Upper lobe of left lung (tissue), 6 donors: ENCODE data around the gene RPL7L1. TPM values are rescaled to one million over a fixed set of nuclear protein-coding genes. Genes with fewer than 3 reads are reported as not detected.
"Not testable (repeated sequence)": the region's sequence is repeated elsewhere in the genome, so short reads cannot be mapped to it uniquely, and the experiment has no call there.

Experiments
- ATAC-seq, 2 donors: fragments of 200-7000 bp; cut with Tn5 transposase; one replicate each; pipeline ENCODE4 v1.9.1; 2022; ENCODE audit warnings: mild to moderate bottlenecking in 2 of 2, moderate library complexity in 2 of 2; ENCODE audit not compliant: low FRiP score in 2 of 2
- DNase-seq, 2 donors: peaks; one replicate each; pipeline ENCODE4 v3.0.0-alpha.2; 2019 to 2020
- H3K27ac ChIP-seq, 4 donors: fragments of 200-600 bp; sonication (generic); one replicate each; pipeline ENCODE4 v1.5.1; 2016 to 2019
- H3K27me3 ChIP-seq, 4 donors: fragments of 200-600 bp; sonication (generic); one replicate each; pipeline ENCODE4 v1.5.1; 2017 to 2019
- H3K36me3 ChIP-seq, 4 donors: fragments of 200-600 bp; sonication (generic); one replicate each; pipeline ENCODE4 v1.5.1; 2016 to 2019
- H3K4me1 ChIP-seq, 4 donors: fragments of 200-600 bp; sonication (generic); one replicate each; pipeline ENCODE4 v1.5.1; 2018 to 2019
- H3K4me3 ChIP-seq, 4 donors: fragments of 200-600 bp; sonication (generic); one replicate each; pipeline ENCODE4 v1.5.1; 2017 to 2019; ENCODE audit warnings: mild to moderate bottlenecking in 2 of 4, moderate library complexity in 1 of 4
- H3K9me3 ChIP-seq, 4 donors: fragments of 200-600 bp; sonication (generic); one replicate each; pipeline ENCODE4 v1.5.1; 2018 to 2019
- EP300 ChIP-seq, 4 donors: sonication (generic); formaldehyde crosslinking; IDR thresholded peaks; one replicate each; pipeline ENCODE4 v1.5.1; 2017; ENCODE audit warnings: antibody characterized with exemption in 4 of 4, control low read depth in 2 of 4
- POLR2A ChIP-seq, 4 donors: fragments of 450-650 bp; IDR thresholded peaks; one replicate each; pipeline ENCODE4 v1.5.1; 2016 to 2017; ENCODE audit warnings: antibody characterized with exemption in 4 of 4, mild to moderate bottlenecking in 2 of 4
- POLR2AphosphoS5 ChIP-seq, 2 donors: sonication (generic); formaldehyde crosslinking; IDR thresholded peaks; one replicate each; pipeline ENCODE4 v1.5.1; 2017; ENCODE audit warnings: antibody characterized with exemption in 2 of 2
- WGBS, 2 donors: methylation state at CpG; one replicate each; pipeline ENCODE4 v1.1.5; 2017 to 2018; 5-methylcytosine and 5-hydroxymethylcytosine counted together
- total RNA-seq, 6 donors: library from RNA; depleted of rRNA in 4 of 6; stranded (reverse); fragments of >200 nt in 4 of 6; gene quantifications; one replicate each; pipeline versions ENCODE4 v1.1.0 to v1.2.1, GENCODE V29; 2016 to 2021
- TF ChIP-seq, protein P1 (sequence below), 6 experiments: fragments of 450-650 bp in 4 of 6; fragments of 200-600 bp in 2 of 6; sonication (generic) in 2 of 6; IDR thresholded peaks; one replicate each; pipeline ENCODE4 v1.5.1; 2016 to 2019; ENCODE audit warnings: antibody characterized with exemption in 6 of 6
- donor health status: DM: no; HTN: no; CAD: no; lungs with moderate emphysema.
- donor health status: DM: no; HTN: yes; CAD: no; lungs with severe emphysema.

The RPL7L1 gene
- total RNA-seq, 6 donors from 2014 or later: 41.7 to 81.5 (median 58.2) TPM

- peak overlapping the region; percentile 87 to 96 (median 94) for H3K27ac ChIP-seq
- H3K9me3 ChIP-seq: no peaks in the 10 kb centered on the region
- peak overlapping the region; percentile 79 to 97 (median 91) for H3K4me3 ChIP-seq
- peaks cover 6 to 26% (median 13%) of the 10 kb centered on the region in 4 donors for H3K36me3 ChIP-seq
- peak; percentile 99 to 100 for ATAC-seq
- WGBS, 2 donors: 0% methylated on average over 3 to 51 of the region's 63 CpGs
- TF ChIP-seq POLR2A (IDR thresholded peaks at IDR 0.05) (peak in 3 of 4 donors; percentile 25 to 88 (median 85)), POLR2AphosphoS5 (IDR thresholded peaks at IDR 0.05) (peak; percentile 86 to 94), EP300 (IDR thresholded peaks at IDR 0.05) (no peak)
- TF ChIP-seq, protein P1, sequence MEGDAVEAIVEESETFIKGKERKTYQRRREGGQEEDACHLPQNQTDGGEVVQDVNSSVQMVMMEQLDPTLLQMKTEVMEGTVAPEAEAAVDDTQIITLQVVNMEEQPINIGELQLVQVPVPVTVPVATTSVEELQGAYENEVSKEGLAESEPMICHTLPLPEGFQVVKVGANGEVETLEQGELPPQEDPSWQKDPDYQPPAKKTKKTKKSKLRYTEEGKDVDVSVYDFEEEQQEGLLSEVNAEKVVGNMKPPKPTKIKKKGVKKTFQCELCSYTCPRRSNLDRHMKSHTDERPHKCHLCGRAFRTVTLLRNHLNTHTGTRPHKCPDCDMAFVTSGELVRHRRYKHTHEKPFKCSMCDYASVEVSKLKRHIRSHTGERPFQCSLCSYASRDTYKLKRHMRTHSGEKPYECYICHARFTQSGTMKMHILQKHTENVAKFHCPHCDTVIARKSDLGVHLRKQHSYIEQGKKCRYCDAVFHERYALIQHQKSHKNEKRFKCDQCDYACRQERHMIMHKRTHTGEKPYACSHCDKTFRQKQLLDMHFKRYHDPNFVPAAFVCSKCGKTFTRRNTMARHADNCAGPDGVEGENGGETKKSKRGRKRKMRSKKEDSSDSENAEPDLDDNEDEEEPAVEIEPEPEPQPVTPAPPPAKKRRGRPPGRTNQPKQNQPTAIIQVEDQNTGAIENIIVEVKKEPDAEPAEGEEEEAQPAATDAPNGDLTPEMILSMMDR (IDR thresholded peaks at IDR 0.05): peak in 3 of 6 experiments; percentile 15 to 22 (median 20)
- DNase-seq: peak; percentile 91 to 94
- no peaks in the 10 kb centered on the region for H3K27me3 ChIP-seq
- H3K4me1 ChIP-seq: peaks cover 6 to 19% (median 13%) of the 10 kb centered on the region in 4 donors
These were observed 11.1 kb downstream of the RPL7L1 start for GRCh38 chr6:42890311-42891198.

- no peaks in the 10 kb centered on the region for H3K9me3 ChIP-seq
- WGBS, 2 donors: 52 to 58% methylated on average over 17 of the region's 17 CpGs
- TF ChIP-seq POLR2AphosphoS5 (IDR thresholded peaks at IDR 0.05) (no peak), POLR2A (IDR thresholded peaks at IDR 0.05) (no peak), EP300 (IDR thresholded peaks at IDR 0.05) (no peak)
- TF ChIP-seq, protein P1 (IDR thresholded peaks at IDR 0.05): no peak
- peak overlapping the region; percentile 79 to 97 (median 91) for H3K4me3 ChIP-seq
- peak overlapping the region; percentile 87 to 96 (median 94) for H3K27ac ChIP-seq
- H3K4me1 ChIP-seq: peaks cover 6 to 19% (median 13%) of the 10 kb centered on the region in 4 donors
- H3K36me3 ChIP-seq: peaks cover 0 to 19% (median 7%) of the 10 kb centered on the region in 4 donors
- no peak for ATAC-seq
- H3K27me3 ChIP-seq: no peaks in the 10 kb centered on the region
- DNase-seq: no peak
These were observed 11.8 kb downstream of the RPL7L1 start for GRCh38 chr6:42891199-42891722.

DNA sequence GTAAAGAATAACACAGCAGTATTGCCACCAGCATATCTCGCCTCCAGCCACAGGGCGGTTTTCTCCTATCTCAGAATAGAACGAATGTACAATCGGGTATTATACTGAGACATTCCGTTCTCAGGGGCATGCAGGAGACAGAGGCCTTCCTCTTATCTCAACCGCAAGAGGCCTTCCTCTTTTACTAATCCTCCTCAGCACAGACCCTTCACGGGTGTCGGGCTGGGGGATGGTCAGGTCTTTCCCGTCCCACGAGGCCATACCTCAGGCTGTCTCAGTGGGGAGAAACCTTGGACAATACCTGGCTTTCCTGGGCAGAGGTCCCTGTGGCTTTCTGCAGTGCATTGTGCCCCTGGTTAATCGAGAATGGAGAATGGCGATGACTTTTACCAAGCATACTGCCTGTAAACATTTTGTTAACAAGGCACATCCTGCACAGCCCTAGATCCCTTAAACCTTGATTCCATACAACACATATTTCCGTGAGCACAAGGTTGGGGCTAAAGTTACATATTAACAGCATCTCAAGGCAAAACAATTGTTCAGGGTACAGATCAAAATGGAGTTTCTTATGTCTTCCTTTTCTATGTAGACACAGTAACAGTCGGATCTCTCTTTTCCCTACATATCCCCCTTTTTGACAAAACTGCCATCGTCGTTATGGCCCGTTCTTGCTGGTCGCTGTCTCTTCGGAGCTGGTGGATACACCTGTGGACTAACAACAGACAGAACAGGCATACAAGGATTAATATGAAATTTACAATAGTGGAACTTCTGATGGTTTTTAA is 14.8 kb downstream of the RPL7L1 start:
- not testable (repeated sequence) for H3K9me3 ChIP-seq, ATAC-seq, H3K4me3 ChIP-seq, H3K27me3 ChIP-seq, H3K36me3 ChIP-seq, H3K27ac ChIP-seq, DNase-seq
- WGBS, 2 donors: 63 to 65% methylated on average over 19 of the region's 19 CpGs
- H3K4me1 ChIP-seq: peaks cover 6 to 21% (median 17%) of the 10 kb centered on the region in 4 donors

- no peak for DNase-seq
- no peak overlapping the region for H3K4me3 ChIP-seq
- no peaks in the 10 kb centered on the region for H3K36me3 ChIP-seq
- no peak overlapping the region for H3K27ac ChIP-seq
- no peak for ATAC-seq
- no peak for TF ChIP-seq POLR2AphosphoS5 (IDR thresholded peaks at IDR 0.05)
- TF ChIP-seq, protein P1 (IDR thresholded peaks at IDR 0.05): no peak
- no peak for TF ChIP-seq POLR2A (IDR thresholded peaks at IDR 0.05)
- no peak for TF ChIP-seq EP300 (IDR thresholded peaks at IDR 0.05)
- peaks cover 0 to 14% (median 10%) of the 10 kb centered on the region in 4 donors for H3K4me1 ChIP-seq
- no peaks in the 10 kb centered on the region for H3K27me3 ChIP-seq
- 89 to 91% methylated on average over 10 of the region's 10 CpGs for WGBS, 2 donors
- no peaks in the 10 kb centered on the region for H3K9me3 ChIP-seq
These were observed 16.8 kb downstream of the RPL7L1 start for GRCh38 chr6:42896178-42896719.
